Measurements from ENCODE around the gene TMEM45A. TPM values are rescaled to one million over a fixed set of nuclear protein-coding genes. Genes with fewer than 3 reads are reported as not detected.

TMEM45A gene
- total and polyA plus RNA-seq, 8 donors, result 23.5 to 53.8 (median 43.1) TPM

DNA sequence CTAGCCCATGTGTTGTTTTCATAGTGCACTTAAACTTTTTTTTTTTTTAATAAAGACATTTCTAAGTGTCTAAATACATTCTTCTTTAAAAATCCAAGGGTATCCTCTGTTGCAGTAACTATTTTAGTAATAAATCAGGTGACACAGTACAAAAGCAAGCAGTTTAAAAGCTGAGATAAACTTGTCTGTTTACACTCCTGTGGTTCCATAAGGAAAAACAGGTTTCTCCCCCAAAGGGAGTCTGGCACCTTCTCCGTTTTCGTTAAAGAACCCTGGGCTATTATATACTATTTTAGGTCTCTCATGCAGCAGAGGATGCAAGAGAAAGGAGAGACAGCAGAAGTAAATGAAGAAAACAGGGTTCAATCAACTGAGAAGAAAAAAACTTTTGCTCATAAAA is 43.2 kb upstream of the TMEM45A start:
- intact Hi-C loops (cut with DNase I), result no loop called here
- DNase-seq (no peak), ATAC-seq (no peak)
- Histone ChIP-seq H3K36me3 (no peaks in the 10 kb centered on the region), H3K4me1 (no peaks in the 10 kb centered on the region), H3K4me3 (no peak overlapping the region), H3K27ac (no peak overlapping the region), H3K27me3 (no peaks in the 10 kb centered on the region), H3K9me3 (peaks cover 0 to 9% of the 10 kb centered on the region in 2 donors)
- TF ChIP-seq CTCF (IDR thresholded peaks at IDR 0.05), result no peak

- no peaks in the 10 kb centered on the region for H3K9me3 ChIP-seq
- no peaks in the 10 kb centered on the region for H3K27me3 ChIP-seq
- no peak for TF ChIP-seq CTCF (IDR thresholded peaks at IDR 0.05)
- no peaks in the 10 kb centered on the region for H3K4me1 ChIP-seq
- ATAC-seq (no peak), DNase-seq (no peak)
- H3K27ac ChIP-seq, result no peak overlapping the region
- H3K36me3 ChIP-seq, result no peaks in the 10 kb centered on the region
- H3K4me3 ChIP-seq, result no peak overlapping the region
- intact Hi-C loops (cut with DNase I), result no loop called here
These were observed 37.7 kb upstream of the TMEM45A start for GRCh38 chr3:100454677-100455076.

DNA sequence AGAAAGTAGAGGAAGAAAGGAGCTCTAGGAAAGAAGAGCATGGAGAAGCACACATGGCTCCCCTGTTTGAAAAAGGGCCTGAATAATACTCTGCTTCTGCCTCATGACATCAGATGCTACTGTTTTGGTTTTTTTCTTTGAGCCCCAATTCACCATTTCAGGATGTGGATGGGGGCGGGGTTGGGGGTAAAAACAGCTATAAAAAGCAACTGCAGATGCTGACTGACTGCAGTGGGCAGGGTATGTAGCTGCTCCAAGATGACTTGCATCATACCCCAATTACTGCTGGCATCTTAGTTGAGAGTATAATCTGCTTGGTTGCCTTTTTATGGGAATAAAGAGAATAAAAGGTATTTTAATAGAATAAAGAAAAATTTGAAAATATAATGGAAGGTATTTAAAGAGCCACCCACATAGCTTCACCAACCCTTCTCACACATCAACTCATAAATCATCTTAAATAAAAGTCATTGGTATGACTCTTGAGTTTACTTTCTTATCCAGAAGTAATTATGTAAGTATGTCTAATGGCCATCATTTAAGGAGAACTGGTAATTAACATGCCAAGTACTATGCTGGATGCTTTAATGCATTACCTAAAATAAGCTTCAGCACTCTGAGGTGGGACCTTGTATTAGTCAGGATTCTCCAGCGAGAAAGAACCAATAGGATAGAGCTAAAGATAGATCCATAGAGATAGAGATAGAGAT is 36.4 kb upstream of the TMEM45A start:
- H3K9me3 ChIP-seq, result no peaks in the 10 kb centered on the region
- TF ChIP-seq CTCF (IDR thresholded peaks at IDR 0.05), result no peak
- no peak for ATAC-seq
- no peaks in the 10 kb centered on the region for H3K27me3 ChIP-seq
- H3K4me1 ChIP-seq, result no peaks in the 10 kb centered on the region
- H3K27ac ChIP-seq, result no peak overlapping the region
- DNase-seq, result no peak
- no peaks in the 10 kb centered on the region for H3K36me3 ChIP-seq
- intact Hi-C loops (cut with DNase I), result no loop called here
- no peak overlapping the region for H3K4me3 ChIP-seq

GRCh38 chr3:100456745-100457144 is 35.7 kb upstream of the TMEM45A start:
- H3K4me1 ChIP-seq, result no peaks in the 10 kb centered on the region
- intact Hi-C loops (cut with DNase I), result no loop called here
- H3K36me3 ChIP-seq, result no peaks in the 10 kb centered on the region
- DNase-seq, result no peak
- H3K27me3 ChIP-seq, result no peaks in the 10 kb centered on the region
- no peaks in the 10 kb centered on the region for H3K9me3 ChIP-seq
- TF ChIP-seq CTCF (IDR thresholded peaks at IDR 0.05), result no peak
- no peak for ATAC-seq
- no peak overlapping the region for H3K27ac ChIP-seq
- H3K4me3 ChIP-seq, result no peak overlapping the region

GRCh38 chr3:100457811-100458210 is 34.6 kb upstream of the TMEM45A start:
- no peak overlapping the region for H3K4me3 ChIP-seq
- no peak for TF ChIP-seq CTCF (IDR thresholded peaks at IDR 0.05)
- DNase-seq, result no peak
- H3K27me3 ChIP-seq, result no peaks in the 10 kb centered on the region
- no peak overlapping the region for H3K27ac ChIP-seq
- ATAC-seq, result no peak
- H3K9me3 ChIP-seq, result no peaks in the 10 kb centered on the region
- intact Hi-C loops (cut with DNase I), result no loop called here
- H3K36me3 ChIP-seq, result no peaks in the 10 kb centered on the region
- H3K4me1 ChIP-seq, result no peaks in the 10 kb centered on the region

Measured in left lung (tissue), 10 donors.